Adrenal gland (tissue), 5 donors: ENCODE measurements around the gene RGS9.

ENCODE experiments used
- CTCF ChIP-seq, 6 experiments: fragments of 450-650 bp in 4 of 6; fragments of 200-600 bp in 2 of 6; sonication (generic) in 1 of 6; IDR thresholded peaks; 1 replicate in 5 of 6; 2 replicates in 1 of 6; pipeline versions ENCODE4 v1.5.1 to v1.8.0; 2016 to 2021; ENCODE audit warnings: antibody characterized with exemption in 6 of 6, mild to moderate bottlenecking in 2 of 6, moderate library complexity in 1 of 6
- POLR2A ChIP-seq, 2 donors: fragments of 450-650 bp; IDR thresholded peaks; one replicate each; pipeline ENCODE4 v1.6.1; 2017; ENCODE audit warnings: antibody characterized with exemption in 2 of 2, mild to moderate bottlenecking in 2 of 2, moderate library complexity in 1 of 2
- donor health status: DM: no; HTN: no; CAD: no.

DNA sequence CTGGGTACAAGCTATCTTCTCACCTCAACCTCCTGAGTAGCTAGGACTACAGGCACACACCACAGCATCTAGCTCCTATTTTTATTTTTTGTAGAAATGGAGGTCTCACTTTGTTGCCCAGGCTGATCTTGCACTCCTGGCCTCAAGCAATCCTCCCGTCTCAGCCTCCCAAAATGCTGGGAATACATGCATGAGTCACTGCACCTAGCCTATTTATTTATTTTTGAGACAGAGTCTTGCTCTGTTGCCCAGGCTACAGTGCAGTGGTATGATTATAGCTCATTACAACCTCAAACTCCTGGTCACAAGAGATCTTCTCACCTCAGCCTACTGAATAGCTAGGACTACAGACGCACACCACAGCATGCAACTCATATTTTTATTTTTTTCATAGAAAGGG is 40.1 kb upstream of the RGS9 start:
- TF ChIP-seq POLR2A (IDR thresholded peaks at IDR 0.05) (no peak), CTCF (IDR thresholded peaks at IDR 0.05) (no peak)
